GM12864 (cell line): Measurements from ENCODE around the gene ARHGAP29.

ENCODE experiments used
- DNase-seq: peaks from one replicate; pipeline ENCODE4 v3.0.0-alpha.2; 2011; ENCODE audit warnings: low read depth
- H3K4me3 ChIP-seq: 2 replicates; pipeline ENCODE4 v1.5.1; 2011; ENCODE audit warnings: mild to moderate bottlenecking, low read depth, low read length, control low read depth
- CTCF ChIP-seq: IDR thresholded peaks from 2 replicates; pipeline ENCODE4 v1.5.1; 2011; ENCODE audit warnings: low read depth, mild to moderate bottlenecking, moderate library complexity, low read length, control low read depth, inconsistent platforms; ENCODE audit errors: missing control alignments

ARHGAP29 gene

DNA sequence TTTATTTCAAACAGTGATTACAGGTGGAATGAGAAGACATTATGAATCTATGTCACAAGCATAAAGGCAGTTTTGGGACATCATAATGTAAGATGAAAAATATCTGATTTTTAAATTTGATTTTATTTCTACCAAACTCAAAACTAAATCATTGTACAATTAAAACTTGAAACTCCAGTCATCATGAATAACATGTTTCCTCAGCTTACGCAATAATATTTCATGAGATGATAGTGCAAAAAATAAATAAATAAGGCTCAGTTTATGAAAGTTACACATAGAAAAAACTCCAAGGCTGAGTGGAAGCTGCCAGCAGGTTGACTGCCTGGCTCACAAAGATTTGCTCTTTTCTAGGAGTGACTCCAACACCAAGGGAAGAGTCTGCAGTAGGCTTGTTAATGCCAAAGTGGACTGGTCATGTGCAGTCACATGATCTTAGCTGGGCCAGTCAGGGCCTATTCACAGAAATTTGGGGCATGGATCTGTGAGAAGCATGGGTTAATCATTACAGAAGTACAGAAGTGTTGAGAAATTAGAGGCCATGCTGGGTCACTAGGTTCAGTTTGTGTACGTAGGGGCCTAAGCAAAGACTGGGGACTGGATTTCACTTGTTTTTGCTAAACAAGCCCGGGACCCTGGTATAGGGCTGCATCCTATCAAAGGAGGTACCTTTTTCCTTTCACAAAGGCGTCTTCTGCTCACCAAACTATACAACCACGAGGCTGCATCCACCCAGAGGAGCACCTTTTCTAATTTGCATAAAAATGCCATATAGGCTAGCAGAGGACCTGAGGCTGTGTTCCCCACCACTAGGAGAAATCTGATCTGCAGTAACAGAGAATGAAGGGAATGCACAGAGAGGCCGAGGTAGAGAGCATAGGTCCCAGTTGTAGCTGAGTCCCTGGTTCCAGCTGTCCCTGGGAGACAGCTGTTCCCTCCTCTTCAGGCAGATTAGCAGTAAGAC, 111.6 kb downstream of the ARHGAP29 start:
- DNase-seq: no peak
- no peak overlapping the region for H3K4me3 ChIP-seq
- no peak for TF ChIP-seq CTCF

DNA sequence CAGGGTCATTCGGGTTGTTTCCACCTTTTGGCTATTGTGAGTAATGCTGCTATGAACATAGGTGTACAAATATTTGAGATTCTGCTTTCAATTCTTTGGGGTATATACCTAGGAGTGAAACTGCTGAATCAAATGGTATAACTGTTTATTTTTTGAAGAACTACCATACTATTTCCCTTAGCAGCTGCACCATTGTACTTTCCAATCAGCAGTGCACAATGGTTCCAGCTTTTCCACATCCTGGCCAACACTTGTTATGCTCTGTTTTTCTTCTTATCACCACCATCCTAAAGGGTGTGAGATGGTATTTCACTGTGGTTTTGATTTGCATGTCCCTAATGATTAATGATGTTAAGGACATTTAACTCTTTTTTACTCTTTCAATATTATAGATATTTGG, 112.8 kb downstream of the ARHGAP29 start:
- no peak for TF ChIP-seq CTCF
- H3K4me3 ChIP-seq: no peak overlapping the region

GRCh38 chr1:94122201-94122970, 115.0 kb downstream of the ARHGAP29 start:
- no peak for TF ChIP-seq CTCF
- DNase-seq: no peak
- no peak overlapping the region for H3K4me3 ChIP-seq

More for the DNA sequence above, 112.8 kb downstream of the ARHGAP29 start:
- DNase-seq: no peak
